Testis (tissue), 3 donors: ENCODE results near the gene GET4. TPM values are rescaled to one million over a fixed set of nuclear protein-coding genes. Genes with fewer than 3 reads are reported as not detected.

Experiments
- DNase-seq: peaks from one replicate; pipeline ENCODE4 v3.0.0-alpha.2; 2019
- H3K27ac ChIP-seq, 2 donors: fragments of 200-600 bp; sonication (generic); one replicate each; pipeline ENCODE4 v1.5.1; 2019
- H3K27me3 ChIP-seq: fragments of 200-600 bp; sonication (generic); one replicate; pipeline ENCODE4 v1.5.1; 2019
- H3K36me3 ChIP-seq: fragments of 200-600 bp; sonication (generic); one replicate; pipeline ENCODE4 v1.5.1; 2017; ENCODE audit warnings: low read depth; ENCODE audit errors: missing control alignments
- H3K4me1 ChIP-seq: fragments of 200-600 bp; sonication (generic); one replicate; pipeline ENCODE4 v1.5.1; 2019
- H3K4me3 ChIP-seq, 2 donors: fragments of 200-600 bp; sonication (generic); one replicate each; pipeline ENCODE4 v1.5.1; 2017 to 2019
- H3K9me3 ChIP-seq: fragments of 200-600 bp; sonication (generic); one replicate; pipeline ENCODE4 v1.5.1; 2017
- CTCF ChIP-seq, 3 experiments: fragments of 450-650 bp in 2 of 3; fragments of 200-600 bp in 1 of 3; sonication (generic) in 1 of 3; IDR thresholded peaks; one replicate each; pipeline ENCODE4 v1.5.1; 2016 to 2019; ENCODE audit warnings: antibody characterized with exemption in 3 of 3, mild to moderate bottlenecking in 2 of 3, moderate library complexity in 1 of 3
- POLR2A ChIP-seq: fragments of 450-650 bp; IDR thresholded peaks from one replicate; pipeline ENCODE4 v1.6.1; 2017; ENCODE audit warnings: antibody characterized with exemption, mild to moderate bottlenecking, moderate library complexity
- WGBS, 2 donors: methylation state at CpG; one replicate each; pipeline ENCODE4 v1.1.5; 2018; 5-methylcytosine and 5-hydroxymethylcytosine counted together
- intact Hi-C: fragments of 100-400 bp; cut with DNase I; formaldehyde crosslinking; loops from one replicate; pipeline ENCODE4 v1.15.1; 2023; ENCODE audit warnings: low total_unique reads
- polyA plus RNA-seq: library from polyadenylated mRNA; stranded (reverse); fragments of 350-450 nt; fragmentation: Illumina TruSeq; extraction: RNeasy Lipid Tissue Mini Kit (QIAGEN cat#74804); gene quantifications from one replicate; pipeline ENCODE4 v1.2.3, GENCODE V29; 2014; ENCODE audit warnings: low read depth, low replicate concordance; ENCODE audit not compliant: insufficient read depth
- total RNA-seq, 2 donors: library from RNA; depleted of rRNA; stranded (reverse); fragments of >200 nt; gene quantifications; one replicate each; pipeline ENCODE4 v1.2.3, GENCODE V29; 2016

The GET4 gene
- total and polyA plus RNA-seq, 3 donors from 2014 or later = 89.0 to 141 (median 128) TPM

- Histone ChIP-seq H3K4me3 (no peak overlapping the region), H3K4me1 (no peaks in the 10 kb centered on the region), H3K27ac (no peak overlapping the region), H3K27me3 (no peaks in the 10 kb centered on the region), H3K36me3 (no peaks in the 10 kb centered on the region), H3K9me3 (no peaks in the 10 kb centered on the region)
- 75 to 88% methylated on average over 16 of the region's 16 CpGs for WGBS, 2 donors
- TF ChIP-seq POLR2A (no peak), CTCF (IDR thresholded peaks at IDR 0.05) (no peak)
- DNase-seq = no peak
- intact Hi-C loops = no loop called here
Observed at GRCh38 chr7:859359-860030, 16.9 kb upstream of the GET4 start.

- no peak overlapping the region for H3K27ac ChIP-seq
- WGBS, 2 donors = 95 to 97% methylated on average over 12 to 21 of the region's 21 CpGs
- no peaks in the 10 kb centered on the region for H3K4me1 ChIP-seq
- TF ChIP-seq POLR2A = no peak
- no peak for TF ChIP-seq CTCF (IDR thresholded peaks at IDR 0.05)
- H3K4me3 ChIP-seq = no peak overlapping the region
- H3K9me3 ChIP-seq = no peaks in the 10 kb centered on the region
- intact Hi-C loops = no loop called here
- H3K36me3 ChIP-seq = no peaks in the 10 kb centered on the region
- DNase-seq = no peak
- H3K27me3 ChIP-seq = no peaks in the 10 kb centered on the region
Observed at GRCh38 chr7:860149-860548, 16.2 kb upstream of the GET4 start.

- Histone ChIP-seq H3K27me3 (no peaks in the 10 kb centered on the region), H3K9me3 (no peaks in the 10 kb centered on the region), H3K4me3 (no peak overlapping the region), H3K4me1 (no peaks in the 10 kb centered on the region), H3K36me3 (no peaks in the 10 kb centered on the region), H3K27ac (no peak overlapping the region)
- TF ChIP-seq POLR2A (no peak), CTCF (IDR thresholded peaks at IDR 0.05) (no peak)
- WGBS, 2 donors = 91 to 93% methylated on average over 9 of the region's 9 CpGs
- intact Hi-C loops = no loop called here
- DNase-seq = no peak
Observed at GRCh38 chr7:861222-861621, 15.1 kb upstream of the GET4 start.

- H3K27me3 ChIP-seq = no peaks in the 10 kb centered on the region
- no peaks in the 10 kb centered on the region for H3K4me1 ChIP-seq
- no peak overlapping the region for H3K4me3 ChIP-seq
- H3K9me3 ChIP-seq = no peaks in the 10 kb centered on the region
- no peak for DNase-seq
- intact Hi-C loops = no loop called here
- H3K36me3 ChIP-seq = no peaks in the 10 kb centered on the region
- 94 to 96% methylated on average over 6 of the region's 6 CpGs for WGBS, 2 donors
- no peak overlapping the region for H3K27ac ChIP-seq
- no peak for TF ChIP-seq CTCF (IDR thresholded peaks at IDR 0.05)
- TF ChIP-seq POLR2A = no peak
Observed at GRCh38 chr7:862157-862556, 14.2 kb upstream of the GET4 start.

- Histone ChIP-seq H3K4me1 (no peaks in the 10 kb centered on the region), H3K9me3 (no peaks in the 10 kb centered on the region), H3K27me3 (no peaks in the 10 kb centered on the region), H3K27ac (no peak overlapping the region), H3K36me3 (no peaks in the 10 kb centered on the region), H3K4me3 (no peak overlapping the region)
- 88 to 92% methylated on average over 16 of the region's 16 CpGs for WGBS, 2 donors
- no peak for DNase-seq
- intact Hi-C loops = no loop called here
- no peak for TF ChIP-seq CTCF (IDR thresholded peaks at IDR 0.05)
Observed at GRCh38 chr7:863106-863505, 13.2 kb upstream of the GET4 start.
